Heart left ventricle (tissue), 16 donors: ENCODE measurements around the gene AGXT. TPM values are rescaled to one million over a fixed set of nuclear protein-coding genes. Genes with fewer than 3 reads are reported as not detected.

Source experiments
- ATAC-seq, 4 donors: fragments of 200-7000 bp; cut with Tn5 transposase; one replicate each; pipeline ENCODE4 v1.9.1; 2020 to 2022; ENCODE audit warnings: moderate library complexity in 4 of 4, mild to moderate bottlenecking in 3 of 4, moderate number of reproducible peaks in 1 of 4
- DNase-seq, 5 donors: peaks; one replicate each; pipeline ENCODE4 v3.0.0-alpha.2; 2020
- H3K27ac ChIP-seq, 12 donors: fragments of 200-600 bp; sonication (generic) in 4 of 12; one replicate each; pipeline versions ENCODE4 v1.5.0 to v1.8.0; 2016 to 2022; ENCODE audit warnings: mild to moderate bottlenecking in 2 of 12
- H3K27me3 ChIP-seq, 9 donors: fragments of 200-600 bp; sonication (generic) in 2 of 9; one replicate each; pipeline versions ENCODE4 v1.5.1 to v1.8.0; 2016 to 2022; ENCODE audit warnings: mild to moderate bottlenecking in 3 of 9
- H3K36me3 ChIP-seq, 9 donors: fragments of 200-600 bp; sonication (generic) in 2 of 9; one replicate each; pipeline versions ENCODE4 v1.5.0 to v1.8.0; 2018 to 2022; ENCODE audit warnings: mild to moderate bottlenecking in 2 of 9
- H3K4me1 ChIP-seq, 12 donors: fragments of 200-600 bp; sonication (generic) in 4 of 12; one replicate each; pipeline versions ENCODE4 v1.5.0 to v1.8.0; 2016 to 2022; ENCODE audit warnings: mild to moderate bottlenecking in 3 of 12
- H3K4me3 ChIP-seq, 12 donors: fragments of 200-600 bp; sonication (generic) in 4 of 12; one replicate each; pipeline versions ENCODE4 v1.5.0 to v1.8.0; 2017 to 2022; ENCODE audit warnings: mild to moderate bottlenecking in 9 of 12, moderate library complexity in 4 of 12
- H3K9me3 ChIP-seq, 12 donors: fragments of 200-600 bp; sonication (generic) in 4 of 12; one replicate each; pipeline versions ENCODE4 v1.5.0 to v1.8.0; 2016 to 2022; ENCODE audit warnings: mild to moderate bottlenecking in 1 of 12
- CTCF ChIP-seq, 12 donors: fragments of 200-600 bp; sonication (generic) in 4 of 12; IDR thresholded peaks; one replicate each; pipeline versions ENCODE4 v1.5.0 to v1.8.0; 2018 to 2022; ENCODE audit warnings: antibody characterized with exemption in 12 of 12, mild to moderate bottlenecking in 5 of 12
- POLR2A ChIP-seq, 2 donors: fragments of 450-650 bp; IDR thresholded peaks; one replicate each; pipeline ENCODE4 v1.6.1; 2017; ENCODE audit warnings: antibody characterized with exemption in 2 of 2, mild to moderate bottlenecking in 2 of 2, moderate library complexity in 2 of 2
- WGBS, 4 donors: extraction: QIAGEN DNeasy Blood & Tissue Kit in 2 of 4; methylation state at CpG; one replicate each; pipeline versions ENCODE4 v1.1.5 to v1.1.7; 2013 to 2018; 5-methylcytosine and 5-hydroxymethylcytosine counted together
- intact Hi-C, 10 donors: fragments of 100-400 bp; cut with DNase I; formaldehyde crosslinking; loops; one replicate each; pipeline versions ENCODE4 v1.11.1 to v1.14.2; 2022
- polyA plus RNA-seq, 2 donors: library from polyadenylated mRNA; stranded (reverse); fragments of 200-250 nt; gene quantifications; one replicate each; pipeline ENCODE4 v1.2.3, GENCODE V29; 2013
- total RNA-seq, 9 donors: library from RNA; depleted of rRNA in 2 of 9; stranded (reverse); fragments of >200 nt in 2 of 9; fragmentation: NEBNext Ultra II Directional in 3 of 9; extraction: Animal tissue kit (Norgen Biotek cat#: 25700) in 3 of 9; gene quantifications; one replicate each; pipeline versions ENCODE4 v1.1.0 to v1.2.4, GENCODE V29; 2016 to 2023
- donor health status: ischemic (EF 13 %, LVEDD 7.1; RV severe dilation, severe dysfunction).
- donor health status: healthy with polysubstance abuse.
- donor health status: DM: no; HTN: yes; CAD: no.
- donor health status: DM: no; HTN: no; CAD: no.
- donor health status: ischemic (EF 25% LVEDD 6.9; RV normal size, moderate dysfunction).
- donor health status: ischemic (EF 25% LVEDD 5.7; RV mildly dilated, moderate dysfunction).
- donor health status: healthy.
- donor health status: DM: yes; HTN: yes; CAD: no.
- donor health status: ischemic (EF 35%, LVEDD 5.7; RV mildly dilated, moderate dysfunction).
- donor health status: nonischemic (EF 11% LVEDD 7.7; RV severe dilation, severe dysfunction).
- donor health status: DM: yes; HTN: yes; CAD: no.
- donor health status: PGD.
- donor health status: ischemic (EF 29% LVEDD 5.4; RV normal size, mild dysfunction).
- donor health status: nonischemic (EF 23%, LVEDD 6.1; RV moderate dilation, normal function).

Gene AGXT
- total and polyA plus RNA-seq, 11 donors: 0.06 TPM; not detected in 10

- Histone ChIP-seq H3K27ac (no peak overlapping the region), H3K9me3 (peaks cover 0 to 6% (median 0%) of the 10 kb centered on the region in 12 donors), H3K4me3 (no peak overlapping the region), H3K36me3 (no peaks in the 10 kb centered on the region), H3K27me3 (peaks cover 30 to 98% (median 69%) of the 10 kb centered on the region in 9 donors), H3K4me1 (peaks cover 0 to 26% (median 7%) of the 10 kb centered on the region in 12 donors)
- ATAC-seq: no peak
- TF ChIP-seq CTCF (IDR thresholded peaks at IDR 0.05): no peak
- no peak for TF ChIP-seq POLR2A (IDR thresholded peaks at IDR 0.05)
- no peak for DNase-seq
- intact Hi-C loops: no loop called here
- 73 to 82% (median 76%) methylated on average over 14 to 15 of the region's 15 CpGs for WGBS, 4 donors
These were observed 44.9 kb upstream of the AGXT start for GRCh38 chr2:240823449-240824336.

- ATAC-seq (no peak), DNase-seq (peak in 1 of 5 donors; percentile 8)
- WGBS, 4 donors: 79 to 86% (median 82%) methylated on average over 4 of the region's 4 CpGs
- TF ChIP-seq POLR2A (IDR thresholded peaks at IDR 0.05): no peak
- TF ChIP-seq CTCF (IDR thresholded peaks at IDR 0.05): no peak
- Histone ChIP-seq H3K27ac (no peak overlapping the region), H3K27me3 (peaks cover 14 to 100% (median 60%) of the 10 kb centered on the region in 9 donors), H3K36me3 (no peaks in the 10 kb centered on the region), H3K4me3 (no peak overlapping the region), H3K9me3 (peaks cover 0 to 6% (median 0%) of the 10 kb centered on the region in 12 donors), H3K4me1 (peaks cover 0 to 8% (median 0%) of the 10 kb centered on the region in 12 donors)
- intact Hi-C loops: no loop called here
These were observed 43.1 kb upstream of the AGXT start for GRCh38 chr2:240825476-240825875.

GRCh38 chr2:240831594-240832204 lies 36.9 kb upstream of the AGXT start:
- ATAC-seq: no peak
- H3K27me3 ChIP-seq: peaks cover 0 to 46% (median 13%) of the 10 kb centered on the region in 9 donors

More at GRCh38 chr2:240831594-240832204, 36.9 kb upstream of the AGXT start:
- H3K4me3 ChIP-seq: peak overlapping the region in 10 of 12 donors; percentile 20 to 52 (median 40)
- H3K4me1 ChIP-seq: peaks cover 0 to 15% (median 8%) of the 10 kb centered on the region in 12 donors
- no peak overlapping the region for H3K27ac ChIP-seq
- intact Hi-C loops: loop anchor here in 2 of 10 donors (10.0 kb wide), 1 partner anchor 317 kb away; no protein-coding TSS in a partner anchor
- no peaks in the 10 kb centered on the region for H3K36me3 ChIP-seq
- H3K9me3 ChIP-seq: no peaks in the 10 kb centered on the region
- TF ChIP-seq POLR2A (IDR thresholded peaks at IDR 0.05): no peak
- TF ChIP-seq CTCF (IDR thresholded peaks at IDR 0.05): no peak
- peak in 1 of 5 donors; percentile 25 for DNase-seq
- 9 to 10% (median 9%) methylated on average over 27 of the region's 27 CpGs for WGBS, 4 donors
